Measurements from ENCODE around the gene CNNM2.
"Not testable (repeated sequence)": the region's sequence is repeated elsewhere in the genome, so short reads cannot be mapped to it uniquely, and the experiment has no call there.

The CNNM2 gene

GRCh38 chr10:102970562-102971340 lies 52.7 kb downstream of the CNNM2 start:
- no peak for DNase-seq

GRCh38 chr10:102975483-102976379 lies 57.6 kb downstream of the CNNM2 start:
- no peak for DNase-seq

- DNase-seq: not testable (repeated sequence)
Observed at GRCh38 chr10:102976380-102976726, 58.3 kb downstream of the CNNM2 start.

GRCh38 chr10:102982296-102982695 lies 64.2 kb downstream of the CNNM2 start:
- DNase-seq: no peak

GRCh38 chr10:102984086-102984485 lies 66.0 kb downstream of the CNNM2 start:
- no peak for DNase-seq

- DNase-seq: no peak
Observed at GRCh38 chr10:102985811-102986210, 67.7 kb downstream of the CNNM2 start.

GRCh38 chr10:102988404-102989314 lies 70.6 kb downstream of the CNNM2 start:
- peak; percentile 100 for DNase-seq

GRCh38 chr10:102994531-102995295 lies 76.6 kb downstream of the CNNM2 start:
- peak; percentile 50 for DNase-seq

GRCh38 chr10:102996876-102997275 lies 78.8 kb downstream of the CNNM2 start:
- no peak for DNase-seq

GRCh38 chr10:102997998-102998397 lies 79.9 kb downstream of the CNNM2 start:
- no peak for DNase-seq

GRCh38 chr10:102998399-102998907 lies 80.4 kb downstream of the CNNM2 start:
- DNase-seq: no peak

- not testable (repeated sequence) for DNase-seq
Observed at GRCh38 chr10:103000050-103000449, 82.0 kb downstream of the CNNM2 start.

- DNase-seq: peak; percentile 21
Observed at GRCh38 chr10:103007017-103007416, 88.9 kb downstream of the CNNM2 start.

GRCh38 chr10:103013416-103013815 lies 95.3 kb downstream of the CNNM2 start:
- DNase-seq: no peak

- DNase-seq: no peak
Observed at GRCh38 chr10:103019425-103019824, 101.3 kb downstream of the CNNM2 start.

- no peak for DNase-seq
Observed at GRCh38 chr10:103021150-103021899, 103.2 kb downstream of the CNNM2 start.

GRCh38 chr10:103021900-103022293 lies 103.8 kb downstream of the CNNM2 start:
- no peak for DNase-seq

- DNase-seq: no peak
Observed at GRCh38 chr10:103025696-103026095, 107.6 kb downstream of the CNNM2 start.

GRCh38 chr10:103038570-103038969 lies 120.5 kb downstream of the CNNM2 start:
- no peak for DNase-seq

- DNase-seq: peak; percentile 53
Observed at GRCh38 chr10:103040418-103040817, 122.3 kb downstream of the CNNM2 start.

- DNase-seq: no peak
Observed at GRCh38 chr10:103041391-103041790, 123.3 kb downstream of the CNNM2 start.

All from hematopoietic multipotent progenitor cell treated with erythropoietin and hydrocortisone succinate and interleukin-3 and kit ligand, for 8 days (in vitro differentiated cells).